ENCODE measurements around the gene TFG. TPM values are rescaled to one million over a fixed set of nuclear protein-coding genes. Genes with fewer than 3 reads are reported as not detected.

The TFG gene
- polyA plus RNA-seq, 4 donors: 89.7 to 196 (median 138) TPM

GRCh38 chr3:100681496-100681895 lies 27.8 kb upstream of the TFG start:
- Histone ChIP-seq H3K4me1 (ENCODE audit: control insufficient read depth in 3 of 3, insufficient read depth in 2 of 3, low read depth in 1 of 3, low read length in 2 of 3) (peaks cover 0 to 24% (median 8%) of the 10 kb centered on the region in 3 donors), H3K9me3 (ENCODE audit: control insufficient read depth in 2 of 2, insufficient read depth in 1 of 2, low read depth in 1 of 2, low read length in 1 of 2) (no peaks in the 10 kb centered on the region), H3K27me3 (ENCODE audit: control insufficient read depth in 3 of 3, insufficient read depth in 3 of 3, low read length in 3 of 3) (no peaks in the 10 kb centered on the region), H3K27ac (ENCODE audit: low read depth in 1 of 3, low read length in 2 of 3) (peak overlapping the region in 2 of 3 donors; percentile 47 to 77), H3K36me3 (ENCODE audit: control insufficient read depth in 3 of 3, insufficient read depth in 2 of 3, low read depth in 1 of 3, low read length in 3 of 3) (peaks cover 0 to 29% (median 0%) of the 10 kb centered on the region in 3 donors), H3K4me3 (ENCODE audit: low read depth in 1 of 3, low read length in 3 of 3) (no peak overlapping the region)
- FAIRE-seq (no peak), DNase-seq (peak; percentile 76 to 79)
- 52 to 83% (median 55%) methylated on average over 1 of the region's 1 CpG for WGBS, 3 donors

- peak in 1 of 2 donors; percentile 51 for DNase-seq
- Histone ChIP-seq H3K27ac (ENCODE audit: low read depth in 1 of 3, low read length in 2 of 3) (peak overlapping the region in 2 of 3 donors; percentile 77 to 82), H3K27me3 (ENCODE audit: control insufficient read depth in 3 of 3, insufficient read depth in 3 of 3, low read length in 3 of 3) (no peaks in the 10 kb centered on the region), H3K36me3 (ENCODE audit: control insufficient read depth in 3 of 3, insufficient read depth in 2 of 3, low read depth in 1 of 3, low read length in 3 of 3) (peaks cover 0 to 29% (median 0%) of the 10 kb centered on the region in 3 donors), H3K4me1 (ENCODE audit: control insufficient read depth in 3 of 3, insufficient read depth in 2 of 3, low read depth in 1 of 3, low read length in 2 of 3) (peaks cover 0 to 24% (median 8%) of the 10 kb centered on the region in 3 donors), H3K9me3 (ENCODE audit: control insufficient read depth in 2 of 2, insufficient read depth in 1 of 2, low read depth in 1 of 2, low read length in 1 of 2) (no peaks in the 10 kb centered on the region), H3K4me3 (ENCODE audit: low read depth in 1 of 3, low read length in 3 of 3) (no peak overlapping the region)
- WGBS, 3 donors: 82 to 84% (median 83%) methylated on average over 41 of the region's 41 CpGs
- no peak for FAIRE-seq
Measured at GRCh38 chr3:100682056-100682853, 27.0 kb upstream of the TFG start.

- Histone ChIP-seq H3K4me1 (ENCODE audit: control insufficient read depth in 3 of 3, insufficient read depth in 2 of 3, low read depth in 1 of 3, low read length in 2 of 3) (peaks cover 0 to 24% (median 8%) of the 10 kb centered on the region in 3 donors), H3K9me3 (ENCODE audit: control insufficient read depth in 2 of 2, insufficient read depth in 1 of 2, low read depth in 1 of 2, low read length in 1 of 2) (no peaks in the 10 kb centered on the region), H3K4me3 (ENCODE audit: low read depth in 1 of 3, low read length in 3 of 3) (no peak overlapping the region), H3K27me3 (ENCODE audit: control insufficient read depth in 3 of 3, insufficient read depth in 3 of 3, low read length in 3 of 3) (no peaks in the 10 kb centered on the region), H3K27ac (ENCODE audit: low read depth in 1 of 3, low read length in 2 of 3) (peak overlapping the region; percentile 33 to 82 (median 77)), H3K36me3 (ENCODE audit: control insufficient read depth in 3 of 3, insufficient read depth in 2 of 3, low read depth in 1 of 3, low read length in 3 of 3) (peaks cover 0 to 29% (median 0%) of the 10 kb centered on the region in 3 donors)
- FAIRE-seq (no peak), DNase-seq (peak; percentile 44 to 61)
- 32 to 75% (median 51%) methylated on average over 18 of the region's 18 CpGs for WGBS, 3 donors
Measured at GRCh38 chr3:100682854-100683760, 26.2 kb upstream of the TFG start.

- Histone ChIP-seq H3K9me3 (ENCODE audit: control insufficient read depth in 2 of 2, insufficient read depth in 1 of 2, low read depth in 1 of 2, low read length in 1 of 2) (peaks cover 0 to 8% of the 10 kb centered on the region in 2 donors), H3K4me3 (ENCODE audit: low read depth in 1 of 3, low read length in 3 of 3) (no peak overlapping the region), H3K27ac (ENCODE audit: low read depth in 1 of 3, low read length in 2 of 3) (peak overlapping the region in 1 of 3 donors; percentile 32), H3K36me3 (ENCODE audit: control insufficient read depth in 3 of 3, insufficient read depth in 2 of 3, low read depth in 1 of 3, low read length in 3 of 3) (peaks cover 0 to 17% (median 2%) of the 10 kb centered on the region in 3 donors), H3K4me1 (ENCODE audit: control insufficient read depth in 3 of 3, insufficient read depth in 2 of 3, low read depth in 1 of 3, low read length in 2 of 3) (peaks cover 0 to 14% (median 0%) of the 10 kb centered on the region in 3 donors), H3K27me3 (ENCODE audit: control insufficient read depth in 3 of 3, insufficient read depth in 3 of 3, low read length in 3 of 3) (no peaks in the 10 kb centered on the region)
- DNase-seq (no peak), FAIRE-seq (no peak)
Measured at GRCh38 chr3:100693225-100693624, 16.1 kb upstream of the TFG start.

- Histone ChIP-seq H3K27ac (ENCODE audit: low read depth in 1 of 3, low read length in 2 of 3) (peak overlapping the region in 1 of 3 donors; percentile 50), H3K9me3 (ENCODE audit: control insufficient read depth in 2 of 2, insufficient read depth in 1 of 2, low read depth in 1 of 2, low read length in 1 of 2) (peaks cover 0 to 8% of the 10 kb centered on the region in 2 donors), H3K4me3 (ENCODE audit: low read depth in 1 of 3, low read length in 3 of 3) (no peak overlapping the region), H3K4me1 (ENCODE audit: control insufficient read depth in 3 of 3, insufficient read depth in 2 of 3, low read depth in 1 of 3, low read length in 2 of 3) (peaks cover 0 to 23% (median 0%) of the 10 kb centered on the region in 3 donors), H3K36me3 (ENCODE audit: control insufficient read depth in 3 of 3, insufficient read depth in 2 of 3, low read depth in 1 of 3, low read length in 3 of 3) (peaks cover 0 to 17% (median 2%) of the 10 kb centered on the region in 3 donors), H3K27me3 (ENCODE audit: control insufficient read depth in 3 of 3, insufficient read depth in 3 of 3, low read length in 3 of 3) (no peaks in the 10 kb centered on the region)
- DNase-seq: no peak
- 68 to 82% (median 79%) methylated on average over 2 of the region's 2 CpGs for WGBS, 3 donors
- no peak for FAIRE-seq
Measured at GRCh38 chr3:100695696-100696095, 13.6 kb upstream of the TFG start.

- Histone ChIP-seq H3K9me3 (ENCODE audit: control insufficient read depth in 2 of 2, insufficient read depth in 1 of 2, low read depth in 1 of 2, low read length in 1 of 2) (peaks cover 0 to 8% of the 10 kb centered on the region in 2 donors), H3K27ac (ENCODE audit: low read depth in 1 of 3, low read length in 2 of 3) (peak overlapping the region; percentile 51 to 96 (median 75)), H3K36me3 (ENCODE audit: control insufficient read depth in 3 of 3, insufficient read depth in 2 of 3, low read depth in 1 of 3, low read length in 3 of 3) (peaks cover 0 to 13% (median 2%) of the 10 kb centered on the region in 3 donors), H3K4me1 (ENCODE audit: control insufficient read depth in 3 of 3, insufficient read depth in 2 of 3, low read depth in 1 of 3, low read length in 2 of 3) (peaks cover 0 to 23% (median 0%) of the 10 kb centered on the region in 3 donors), H3K4me3 (ENCODE audit: low read depth in 1 of 3, low read length in 3 of 3) (no peak overlapping the region), H3K27me3 (ENCODE audit: control insufficient read depth in 3 of 3, insufficient read depth in 3 of 3, low read length in 3 of 3) (no peaks in the 10 kb centered on the region)
- no peak for FAIRE-seq
- DNase-seq: peak in 1 of 2 donors; percentile 75
- WGBS, 3 donors: 30 to 58% (median 43%) methylated on average over 3 of the region's 3 CpGs
Measured at GRCh38 chr3:100696161-100696560, 13.1 kb upstream of the TFG start.

GRCh38 chr3:100697172-100697571 lies 12.1 kb upstream of the TFG start:
- FAIRE-seq (no peak), DNase-seq (peak; percentile 90 to 96)
- Histone ChIP-seq H3K4me1 (ENCODE audit: control insufficient read depth in 3 of 3, insufficient read depth in 2 of 3, low read depth in 1 of 3, low read length in 2 of 3) (peaks cover 0 to 23% (median 0%) of the 10 kb centered on the region in 3 donors), H3K36me3 (ENCODE audit: control insufficient read depth in 3 of 3, insufficient read depth in 2 of 3, low read depth in 1 of 3, low read length in 3 of 3) (peaks cover 0 to 11% (median under 1%) of the 10 kb centered on the region in 3 donors), H3K27ac (ENCODE audit: low read depth in 1 of 3, low read length in 2 of 3) (peak overlapping the region; percentile 51 to 96 (median 85)), H3K4me3 (ENCODE audit: low read depth in 1 of 3, low read length in 3 of 3) (no peak overlapping the region), H3K27me3 (ENCODE audit: control insufficient read depth in 3 of 3, insufficient read depth in 3 of 3, low read length in 3 of 3) (no peaks in the 10 kb centered on the region), H3K9me3 (ENCODE audit: control insufficient read depth in 2 of 2, insufficient read depth in 1 of 2, low read depth in 1 of 2, low read length in 1 of 2) (peaks cover 0 to 8% of the 10 kb centered on the region in 2 donors)
- 16 to 66% (median 37%) methylated on average over 7 of the region's 7 CpGs for WGBS, 3 donors

- FAIRE-seq (no peak), DNase-seq (peak; percentile 65)
- WGBS, 3 donors: 23 to 62% (median 38%) methylated on average over 5 of the region's 5 CpGs
- H3K36me3 ChIP-seq (ENCODE audit: control insufficient read depth in 3 of 3, insufficient read depth in 2 of 3, low read depth in 1 of 3, low read length in 3 of 3): peaks cover 0 to 11% (median 0%) of the 10 kb centered on the region in 3 donors
- peaks cover 0 to 8% of the 10 kb centered on the region in 2 donors for H3K9me3 ChIP-seq (ENCODE audit: control insufficient read depth in 2 of 2, insufficient read depth in 1 of 2, low read depth in 1 of 2, low read length in 1 of 2)
- no peaks in the 10 kb centered on the region for H3K27me3 ChIP-seq (ENCODE audit: control insufficient read depth in 3 of 3, insufficient read depth in 3 of 3, low read length in 3 of 3)
- H3K4me1 ChIP-seq (ENCODE audit: control insufficient read depth in 3 of 3, insufficient read depth in 2 of 3, low read depth in 1 of 3, low read length in 2 of 3): peaks cover 0 to 26% (median 0%) of the 10 kb centered on the region in 3 donors
- H3K27ac ChIP-seq (ENCODE audit: low read depth in 1 of 3, low read length in 2 of 3): peak overlapping the region; percentile 51 to 96 (median 85)
- no peak overlapping the region for H3K4me3 ChIP-seq (ENCODE audit: low read depth in 1 of 3, low read length in 3 of 3)
Measured at GRCh38 chr3:100697723-100698285, 11.5 kb upstream of the TFG start.

Measured in small intestine (tissue), 7 donors.